K562 (cell line): Measurements from ENCODE around the gene LPCAT3.

Source experiments
- ELF4 ChIP-seq: fragments of 450-650 bp; formaldehyde crosslinking; IDR thresholded peaks from 2 replicates; pipeline ENCODE4 v1.4.0; 2022; ENCODE audit warnings: missing genetic modification characterization
- PHF21A ChIP-seq: fragments of 450-650 bp; IDR thresholded peaks from 2 replicates; pipeline ENCODE4 v1.6.1; 2017; ENCODE audit warnings: low read depth, borderline replicate concordance
- RAD21 ChIP-seq, 2 experiments: fragments of 250-450 bp in 1 of 2; fragments of 450-650 bp in 1 of 2; sonication (Bioruptor Pico) in 1 of 2; formaldehyde crosslinking in 1 of 2; IDR thresholded peaks in 1 of 2; conservative IDR thresholded peaks in 1 of 2; 2 replicates each; pipeline versions ENCODE4 v1.4.0 to v1.8.0; 2020 to 2022; ENCODE audit warnings: mild to moderate bottlenecking in 2 of 2, moderate library complexity in 1 of 2
- TEAD4 ChIP-seq, 2 experiments: sonication (generic) in 1 of 2; formaldehyde crosslinking in 1 of 2; IDR thresholded peaks; 2 replicates each; pipeline versions ENCODE4 v1.6.1 to v1.8.0; 2012 to 2022; ENCODE audit warnings: borderline replicate concordance in 1 of 2, inconsistent platforms in 1 of 2, low read length in 1 of 2, mild to moderate bottlenecking in 1 of 2, missing genetic modification reagents in 1 of 2
- ZBTB26 ChIP-seq: fragments of 450-650 bp; formaldehyde crosslinking; IDR thresholded peaks from 2 replicates; pipeline ENCODE4 v1.4.0; 2022; ENCODE audit warnings: missing genetic modification characterization

- TF ChIP-seq ZBTB26 (CRISPR knock-in tag) (no peak), RAD21 (CRISPR knock-in tag; conservative IDR thresholded peaks at IDR 0.05 in 1 of 2, IDR thresholded peaks at IDR 0.05 in 1 of 2) (no peak), PHF21A (no peak), ELF4 (CRISPR knock-in tag) (no peak), TEAD4 (IDR thresholded peaks at IDR 0.05; ENCODE audit: low read length) (no peak), TEAD4 (CRISPR knock-in tag; IDR thresholded peaks at IDR 0.05; ENCODE audit: borderline replicate concordance) (no peak)
Measured at GRCh38 chr12:6957151-6957701, 61.0 kb downstream of the LPCAT3 start.
